ENCODE measurements around the gene DHRS9.
"Not testable (repeated sequence)": the region's sequence is repeated elsewhere in the genome, so short reads cannot be mapped to it uniquely, and the experiment has no call there.

The DHRS9 gene

DNA sequence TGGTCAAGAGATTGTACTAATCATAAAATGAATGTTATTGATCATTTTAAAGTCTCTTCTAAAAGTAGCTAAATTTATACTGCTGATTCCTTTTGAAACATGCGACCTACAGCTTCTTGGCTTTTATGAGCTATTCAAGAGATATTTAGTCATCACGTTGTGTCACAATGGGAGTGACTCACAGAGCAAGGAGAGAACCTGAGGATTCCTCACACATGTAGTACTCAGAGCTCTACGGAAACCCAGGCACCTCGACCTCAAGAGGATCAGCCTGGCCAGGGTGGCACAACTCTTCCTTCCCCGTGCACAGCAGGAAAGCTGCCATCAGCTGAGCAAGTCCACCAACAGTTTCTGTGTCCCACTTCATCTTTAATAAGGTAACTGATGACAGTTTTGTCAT lies at the start of gene DHRS9:
Gene DHRS9 (plus strand): TSS at position 223 of the 400 bp plus-strand sequence. CDS start 12,019 bp downstream, outside the sequence.
- DNase-seq, result no peak

DNA sequence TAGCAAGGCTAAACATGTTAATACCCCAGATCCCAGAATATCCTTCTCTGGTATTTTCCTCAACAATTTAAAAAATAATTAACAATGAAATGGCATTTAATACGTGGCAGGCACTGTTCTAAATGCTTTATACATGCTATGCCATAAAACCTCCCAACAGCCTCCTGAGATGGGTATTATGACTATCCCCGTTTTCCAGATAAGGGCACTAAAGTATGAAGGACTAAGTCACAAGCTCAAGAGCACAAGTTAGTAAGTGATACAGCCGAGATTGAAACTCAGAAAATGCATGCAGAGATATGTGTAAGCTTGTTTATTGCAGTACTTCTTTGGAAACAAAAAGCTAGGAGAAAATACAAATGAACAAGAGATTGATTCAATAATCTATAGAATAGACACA lies 46.2 kb upstream of the DHRS9 start:
- DNase-seq, result no peak

DNA sequence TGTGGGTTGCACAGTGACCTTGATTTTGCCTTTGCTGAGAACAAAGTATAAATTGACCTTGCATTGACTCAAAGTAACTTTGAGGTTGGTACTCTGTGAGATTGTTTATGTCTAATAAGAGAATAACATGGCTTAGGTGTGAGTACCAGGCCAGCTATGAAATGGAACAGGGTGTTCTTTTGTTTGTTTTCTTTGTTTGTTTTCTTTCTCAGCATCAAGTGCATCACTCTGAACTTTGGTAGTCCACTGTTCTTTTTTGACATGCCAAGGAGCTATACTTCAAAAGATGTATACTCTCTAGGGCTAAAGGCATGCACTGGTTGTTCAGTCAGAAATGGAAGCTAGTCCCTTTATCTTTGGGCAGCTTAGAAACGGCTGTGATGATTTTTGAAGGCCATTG lies 43.3 kb upstream of the DHRS9 start:
- DNase-seq, result no peak

DNA sequence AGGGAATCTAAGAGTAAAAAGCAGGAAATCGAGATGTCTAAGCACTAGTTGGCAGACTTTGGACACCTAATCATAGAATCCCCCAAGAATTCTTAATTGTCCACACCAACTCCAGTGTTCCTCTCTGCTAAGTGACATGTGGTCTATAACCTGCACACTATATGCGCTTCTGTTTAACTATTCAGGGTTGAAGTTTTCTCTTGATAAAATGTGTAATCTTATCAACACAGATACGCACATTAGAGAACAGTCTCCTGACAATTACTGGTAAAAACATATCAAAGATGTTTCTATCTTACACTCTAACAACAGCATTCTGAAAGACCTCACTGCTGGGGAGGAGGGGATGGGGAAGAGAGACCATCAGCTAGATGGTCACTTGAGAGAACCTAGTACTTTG lies 42.1 kb upstream of the DHRS9 start:
- DNase-seq, result no peak

DNA sequence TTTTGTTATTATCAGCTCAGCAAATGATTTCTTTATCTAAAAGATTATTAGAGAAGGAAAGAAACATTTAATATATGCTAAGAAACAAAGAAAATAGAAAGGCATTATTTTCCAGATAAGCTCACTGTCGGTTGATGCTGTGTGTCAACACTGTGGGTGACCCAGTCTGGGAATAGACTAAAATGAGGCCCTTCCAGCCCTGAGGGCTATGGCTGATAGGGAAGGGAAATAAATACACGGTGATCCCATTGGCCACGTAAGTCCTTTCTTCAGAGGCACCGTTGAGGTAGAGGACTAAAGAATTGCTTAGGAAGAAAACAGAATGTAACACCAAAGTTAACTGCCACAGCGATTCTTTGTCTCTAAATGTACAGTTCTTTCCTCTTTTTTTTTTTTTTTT lies 40.0 kb upstream of the DHRS9 start:
- DNase-seq, result no peak

DNA sequence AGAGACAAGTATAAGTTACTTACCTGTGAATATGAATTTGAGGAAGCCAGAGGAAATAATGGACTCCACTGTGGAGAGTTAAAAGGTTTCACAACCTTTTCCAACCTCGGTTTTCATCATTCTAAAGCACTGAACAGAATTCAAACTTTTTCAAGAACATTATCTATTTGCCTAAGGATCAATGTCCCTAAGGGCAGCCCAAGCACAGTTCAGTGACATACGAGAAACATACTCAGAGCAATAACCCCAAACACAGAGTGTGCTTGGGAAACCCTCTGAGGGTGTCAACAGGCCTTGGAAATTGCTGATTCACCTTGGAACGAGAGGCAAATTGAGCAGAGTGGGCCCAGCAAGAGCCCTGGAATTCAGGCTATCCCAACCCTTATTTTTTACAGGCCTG lies 38.2 kb upstream of the DHRS9 start, which contains the start of gene ABCB11:
Gene ABCB11 (minus strand): TSS at position 123 of the 400 bp plus-strand sequence. CDS start 13,199 bp downstream, outside the sequence.
- no peak for DNase-seq

DNA sequence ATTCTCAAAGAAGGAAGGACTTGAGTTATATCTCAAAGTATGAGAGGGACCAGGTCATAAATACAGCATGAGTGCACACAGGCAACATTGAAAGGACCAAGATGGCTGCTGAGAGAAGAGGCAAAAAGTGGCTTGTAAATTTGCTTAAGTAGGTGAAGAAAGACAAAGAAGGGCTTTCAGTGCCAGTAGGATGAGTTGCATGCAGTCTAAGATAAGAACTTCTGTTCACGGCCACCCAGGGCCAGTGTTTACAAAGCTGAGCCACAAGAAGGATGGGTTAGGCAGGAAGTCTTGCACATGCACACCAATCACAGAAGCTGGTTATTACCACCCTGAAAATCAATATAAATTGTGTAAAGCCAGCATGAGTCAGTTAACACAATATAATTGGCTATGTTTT lies 35.1 kb upstream of the DHRS9 start:
- no peak for DNase-seq

DNA sequence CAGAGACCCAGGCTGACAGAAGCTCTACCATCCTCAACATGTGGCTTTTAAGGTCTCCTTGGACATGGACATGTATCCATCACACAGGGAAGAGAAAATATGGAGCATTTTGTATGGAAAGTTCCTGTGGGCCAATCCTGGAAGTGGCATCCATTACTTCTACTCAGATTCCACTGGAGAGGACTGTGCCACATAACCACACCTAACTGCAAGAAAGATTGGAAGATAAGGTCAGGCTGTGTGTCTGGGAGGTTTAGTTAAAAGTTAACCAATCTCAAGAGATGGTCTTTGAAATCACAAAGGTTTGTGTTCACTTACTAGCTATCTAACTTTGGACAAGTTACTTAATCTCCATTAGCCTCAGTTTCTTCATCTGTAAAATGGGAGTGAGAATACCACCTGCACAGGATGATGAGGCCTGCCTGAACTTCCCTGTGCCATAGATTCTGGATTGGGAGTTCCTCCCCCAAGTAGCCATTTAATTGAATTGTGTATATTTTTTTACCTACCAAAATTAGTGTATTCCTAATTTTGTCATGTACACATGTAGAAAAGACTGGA lies 34.3 kb upstream of the DHRS9 start:
- no peak for DNase-seq

DNA sequence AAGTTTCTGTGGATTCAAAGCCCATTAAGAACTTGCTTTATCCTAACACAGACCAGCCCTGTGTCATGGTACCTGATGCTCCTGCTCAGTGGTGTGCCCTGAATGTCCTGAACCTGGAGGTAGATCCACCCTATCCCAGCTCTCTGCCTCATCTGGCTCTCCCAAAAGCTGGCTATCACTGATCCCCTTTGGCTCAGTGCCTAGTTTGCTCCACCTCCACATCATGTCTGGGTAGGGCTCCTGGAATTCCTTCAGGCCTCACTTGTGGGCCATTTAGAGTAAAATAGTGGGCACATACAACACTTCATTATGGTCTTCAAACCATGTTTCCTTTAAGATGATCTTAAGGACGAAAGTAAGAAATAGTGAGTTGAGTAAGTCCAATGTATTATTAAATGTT lies 33.5 kb upstream of the DHRS9 start:
- DNase-seq, result no peak

DNA sequence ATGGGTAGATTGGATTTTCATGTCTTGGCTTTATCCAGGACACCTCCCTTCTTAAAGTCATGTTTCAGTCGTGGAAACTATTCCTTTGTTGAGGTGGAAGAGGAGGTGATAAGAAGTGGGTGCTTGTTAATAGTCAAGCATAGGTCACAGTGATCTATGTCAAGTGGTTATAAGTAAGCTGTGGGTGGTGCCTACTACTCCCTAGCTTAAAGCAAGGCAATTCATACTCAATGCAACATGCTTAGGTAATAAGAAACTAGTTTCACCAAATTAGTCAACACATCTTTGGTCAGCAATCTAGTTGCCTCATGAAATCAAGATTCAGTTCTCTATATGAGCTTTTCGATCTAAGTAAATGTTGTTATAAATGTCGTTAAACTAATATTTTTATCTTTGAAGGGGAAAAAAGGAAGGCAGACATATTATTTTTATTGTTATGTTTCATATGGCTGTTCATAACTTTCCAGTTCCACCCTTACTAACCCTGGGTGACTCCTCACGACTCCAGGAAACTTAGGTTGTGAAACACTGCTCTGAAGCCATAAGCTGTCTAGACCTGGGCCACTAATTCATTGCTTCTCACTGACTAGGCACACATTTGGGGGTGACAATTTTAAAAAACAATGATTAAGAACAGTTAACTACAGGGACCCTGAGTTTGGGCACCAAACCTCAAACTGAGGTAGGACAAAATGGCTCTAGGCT lies 32.5 kb upstream of the DHRS9 start:
- DNase-seq, result no peak

DNA sequence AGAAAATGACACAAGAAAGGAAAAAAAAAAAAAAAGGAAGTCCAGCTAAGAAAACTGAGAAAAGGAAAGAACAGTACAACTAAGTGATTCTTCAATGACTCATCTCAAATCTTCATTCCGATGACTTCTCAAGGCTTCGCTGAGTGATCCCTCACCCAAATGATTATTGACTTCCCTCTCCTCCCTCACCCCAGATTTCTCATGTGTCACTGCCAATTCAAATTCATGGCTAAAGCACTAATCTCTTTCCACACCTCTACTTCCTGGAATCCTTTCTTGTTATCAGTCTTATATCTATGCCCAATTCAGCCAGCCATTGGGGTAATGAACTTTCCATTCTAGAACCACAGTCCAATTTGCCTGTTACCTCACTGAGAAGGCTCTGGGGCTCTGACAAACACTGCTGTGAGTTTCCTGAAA lies 31.0 kb upstream of the DHRS9 start:
- no peak for DNase-seq

DNA sequence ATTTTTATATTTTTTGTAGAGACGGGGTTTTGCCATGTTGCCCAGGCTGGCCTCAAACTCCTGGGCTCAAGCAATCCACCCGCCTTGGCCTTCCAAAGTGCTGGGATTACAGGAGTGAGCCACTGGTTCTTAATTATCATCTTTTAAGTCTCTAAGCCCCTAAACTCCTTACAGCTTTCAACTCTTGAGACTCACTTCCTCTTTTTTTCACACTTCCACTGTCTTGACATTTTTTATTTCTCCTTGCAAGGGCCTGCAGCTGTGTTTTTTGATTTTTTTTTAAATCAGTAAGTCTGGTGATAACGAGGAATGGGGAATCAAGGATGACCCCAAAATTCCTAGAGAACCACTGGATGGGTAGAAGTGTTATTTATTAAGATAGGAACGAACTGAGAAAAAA lies 29.7 kb upstream of the DHRS9 start:
- no peak for DNase-seq

DNA sequence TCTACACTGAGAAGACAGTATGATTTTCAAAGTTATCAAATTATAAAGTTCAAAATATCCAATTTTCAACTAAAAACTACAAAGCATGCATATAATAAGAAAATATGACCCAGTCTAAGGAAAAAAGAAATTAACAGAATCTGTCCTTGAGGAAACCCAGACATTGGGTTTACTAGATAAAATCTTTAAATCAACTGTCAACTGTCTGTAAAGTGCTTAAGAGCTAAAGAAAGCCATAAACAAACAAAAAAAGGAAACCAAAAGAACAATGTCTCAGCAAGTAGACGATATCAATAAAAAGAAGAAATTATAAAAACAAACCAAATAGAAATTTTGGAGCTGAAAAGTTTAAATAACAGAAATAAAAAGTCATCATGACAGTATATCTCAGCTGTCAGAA lies 27.8 kb upstream of the DHRS9 start:
- DNase-seq, result no peak

DNA sequence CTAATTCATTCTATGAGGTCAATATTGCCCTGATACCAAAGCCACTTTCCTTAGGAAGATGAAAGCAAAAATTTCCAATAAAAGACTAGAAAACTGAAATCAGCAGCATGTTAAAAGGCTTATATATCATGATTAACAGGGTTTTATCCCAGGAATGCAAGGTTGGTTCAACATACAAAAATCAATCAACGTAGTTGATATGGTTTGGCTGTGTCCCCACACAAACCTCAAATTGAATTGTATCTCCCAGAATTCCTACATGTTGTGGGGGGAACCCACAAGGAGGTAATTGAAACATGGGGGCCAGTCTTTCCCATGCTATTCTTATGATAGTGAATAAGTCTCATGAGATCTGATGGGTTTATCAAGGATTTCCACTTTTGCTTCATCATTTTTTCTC lies 26.5 kb upstream of the DHRS9 start:
- no peak for DNase-seq

DNA sequence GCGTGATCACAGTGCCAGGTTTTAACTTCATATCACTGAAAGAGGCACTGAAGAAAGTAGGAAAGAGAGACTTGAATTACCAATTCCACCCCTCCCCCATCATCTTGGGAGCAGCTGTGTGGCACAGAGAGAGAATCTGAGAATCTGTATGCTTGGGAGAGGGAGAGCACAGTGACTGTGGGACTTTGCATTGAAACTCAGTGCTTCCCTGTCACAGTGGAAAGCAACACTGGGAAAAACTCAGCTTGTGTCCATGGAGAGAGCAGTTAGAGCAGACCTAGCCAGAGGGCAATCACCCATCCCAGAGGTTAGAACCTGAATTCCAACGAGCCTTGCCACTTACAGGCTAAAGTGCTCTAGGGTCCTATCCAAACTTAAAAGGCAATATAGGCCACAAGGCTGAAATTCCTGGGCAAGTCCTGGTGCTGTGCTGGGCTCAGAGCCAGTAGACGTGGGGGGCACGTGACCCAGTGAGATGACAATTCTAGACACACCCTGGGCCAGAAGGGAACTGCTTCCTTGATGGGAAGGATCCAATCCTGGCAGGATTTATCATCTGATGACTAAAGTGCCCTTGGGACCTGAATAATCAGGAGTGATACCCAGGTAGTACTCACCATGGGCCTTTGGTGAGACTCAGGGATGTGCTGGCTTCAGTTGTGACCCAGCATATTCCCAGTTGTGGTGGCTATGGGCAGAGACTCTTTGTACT lies 22.8 kb upstream of the DHRS9 start:
- no peak for DNase-seq

DNA sequence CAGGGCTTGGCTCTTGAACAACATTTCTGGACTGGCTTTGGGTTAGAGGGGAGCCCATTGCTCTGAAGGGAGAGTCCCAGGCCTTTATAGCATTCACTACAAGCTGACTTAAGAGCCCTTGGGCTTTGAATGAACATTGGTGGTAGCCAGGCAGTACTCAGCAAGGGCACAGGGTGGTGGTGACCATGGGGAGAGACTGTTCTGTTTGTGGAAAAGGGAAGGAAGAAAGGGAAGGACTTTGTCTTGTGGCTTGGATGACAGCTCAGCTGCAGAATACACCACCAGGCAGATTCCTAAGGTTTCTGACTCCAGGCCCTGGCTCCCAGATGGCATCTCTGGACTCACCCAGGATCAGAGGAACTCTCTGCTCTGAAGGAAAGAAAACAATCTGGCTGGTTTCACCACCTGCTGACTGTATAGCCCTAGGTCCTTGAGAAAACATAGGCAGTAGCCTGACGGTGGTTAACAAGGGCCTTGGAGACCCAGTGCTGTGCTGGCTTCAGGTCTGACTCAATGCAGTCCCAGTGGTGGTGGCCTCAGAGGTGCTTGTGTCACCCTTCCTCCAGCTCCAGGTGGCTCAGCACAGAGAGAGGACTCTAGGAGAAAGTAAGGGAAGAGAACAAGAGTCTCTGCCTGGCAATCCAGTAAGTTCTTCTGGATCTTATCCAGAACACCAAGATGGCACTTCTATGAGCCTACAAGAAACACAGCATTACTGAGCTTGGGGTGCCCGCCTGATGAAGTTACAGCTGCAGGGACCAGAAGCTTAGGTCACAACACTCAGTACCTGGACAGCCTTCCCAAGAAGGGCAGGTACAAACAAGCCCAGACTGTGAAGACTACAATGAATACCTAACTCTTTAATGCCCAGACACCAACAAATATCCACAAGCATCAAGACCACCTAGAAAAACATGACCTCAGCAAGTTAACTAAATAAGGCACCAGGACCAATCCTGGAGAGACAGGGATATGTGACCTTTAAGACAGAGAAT lies 21.8 kb upstream of the DHRS9 start:
- no peak for DNase-seq

DNA sequence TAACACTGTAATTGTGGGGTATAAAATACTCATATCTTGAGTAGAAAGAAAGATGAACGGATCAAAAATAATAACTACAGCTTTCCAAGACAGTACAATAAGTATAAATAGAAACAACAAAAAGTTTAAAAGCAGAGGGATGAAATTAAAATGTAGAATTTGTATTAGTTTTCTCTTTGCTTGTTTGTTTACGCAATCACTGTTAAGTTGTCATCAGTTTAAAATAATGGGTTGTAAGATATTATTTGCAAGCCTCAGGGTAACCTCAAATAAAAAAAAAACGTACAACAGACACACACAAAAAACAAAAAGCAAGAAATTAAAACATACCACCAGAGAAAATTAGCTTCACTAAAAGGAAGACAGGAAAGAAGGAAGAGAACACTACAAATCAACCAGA lies 20.2 kb upstream of the DHRS9 start:
- no peak for DNase-seq

DNA sequence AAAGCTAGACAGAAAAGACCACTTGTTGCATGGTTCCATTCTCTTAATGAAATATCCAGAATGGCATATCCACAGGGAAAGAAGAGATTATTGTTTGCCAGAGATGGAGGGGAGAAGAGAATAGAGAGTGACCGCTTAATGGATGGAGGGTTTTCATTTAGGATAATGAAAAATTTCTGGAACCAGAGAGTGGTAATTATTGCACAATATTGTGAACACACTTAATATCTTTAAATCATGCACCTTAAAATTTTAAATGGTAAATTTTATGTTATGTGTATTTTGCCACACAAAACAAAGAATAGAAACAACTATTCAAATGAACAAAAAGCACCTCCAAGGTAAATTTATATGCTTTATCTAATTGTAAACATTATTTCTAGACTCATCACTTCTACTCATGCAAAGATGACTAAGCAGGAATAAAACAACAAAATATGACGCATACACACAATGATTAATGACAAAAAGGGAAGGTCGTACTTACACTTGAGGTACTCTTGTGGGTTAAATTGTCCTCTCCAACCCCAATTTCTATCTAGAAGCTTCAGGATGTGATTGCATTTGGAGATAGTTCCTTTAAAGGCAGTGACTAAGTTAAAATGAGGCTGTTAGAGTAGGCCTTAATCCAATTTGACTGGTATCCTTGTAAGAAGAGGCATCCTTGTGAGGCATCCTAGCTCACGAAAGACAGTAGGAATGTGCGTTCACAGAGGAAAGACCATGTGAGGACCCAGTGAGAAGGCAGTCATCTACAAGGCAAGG lies 18.7 kb upstream of the DHRS9 start:
- DNase-seq, result no peak

DNA sequence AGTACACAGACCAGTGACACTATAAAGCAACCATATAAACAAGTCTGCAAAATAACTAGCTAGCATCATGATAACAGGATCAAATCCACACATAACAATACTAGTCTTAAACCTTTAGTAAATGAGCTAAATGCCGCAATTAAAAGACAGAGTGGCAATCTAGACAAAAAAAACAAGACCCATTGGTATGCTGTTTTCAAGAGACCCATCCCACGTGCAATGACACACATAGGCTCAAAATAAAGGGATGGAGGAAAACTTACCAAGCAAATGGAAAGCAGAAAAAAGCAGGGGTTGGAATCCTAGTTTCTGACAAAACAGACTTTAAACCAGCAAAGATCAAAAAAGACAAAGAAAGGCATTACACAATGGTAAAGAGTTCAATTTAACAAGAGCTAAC lies 14.8 kb upstream of the DHRS9 start:
- not testable (repeated sequence) for DNase-seq

DNA sequence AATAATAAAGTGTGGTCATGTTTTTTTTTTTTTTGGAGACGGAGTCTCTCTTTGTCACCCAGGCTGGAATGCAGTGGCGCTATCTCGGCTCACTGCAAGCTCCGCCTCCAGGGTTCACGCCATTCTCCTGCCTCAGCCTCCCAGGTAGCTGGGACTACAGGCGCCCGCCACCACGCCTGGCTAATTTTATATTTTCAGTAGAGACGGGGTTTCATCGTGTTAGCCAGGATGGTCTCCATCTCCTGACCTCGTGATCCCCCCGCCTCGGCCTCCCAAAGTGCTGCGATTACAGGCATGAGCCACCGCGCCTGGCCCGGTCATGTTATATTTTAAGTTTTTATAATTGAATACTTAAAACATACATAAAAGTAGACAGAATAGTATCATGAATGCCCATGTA lies 5.2 kb upstream of the DHRS9 start:
- not testable (repeated sequence) for DNase-seq

DNA sequence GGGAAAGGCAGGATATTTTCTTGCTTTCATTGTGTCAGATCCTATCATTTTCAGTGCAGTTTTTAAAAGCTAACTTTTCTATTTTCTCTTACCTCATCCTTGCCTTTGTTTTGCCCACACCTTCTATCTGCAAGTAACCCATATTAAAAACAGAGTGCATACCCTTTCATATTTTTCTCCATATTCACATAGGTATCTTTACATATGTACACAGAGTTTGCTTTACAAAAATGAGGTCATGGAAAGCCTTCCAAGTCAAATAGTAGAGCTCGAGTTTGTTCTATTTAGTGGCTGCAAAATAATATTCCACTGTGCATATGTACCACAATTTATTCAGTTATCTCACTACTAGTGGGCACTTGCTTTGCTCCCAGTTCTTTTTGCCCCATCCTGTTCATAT lies 3.9 kb upstream of the DHRS9 start:
- DNase-seq, result no peak

DNA sequence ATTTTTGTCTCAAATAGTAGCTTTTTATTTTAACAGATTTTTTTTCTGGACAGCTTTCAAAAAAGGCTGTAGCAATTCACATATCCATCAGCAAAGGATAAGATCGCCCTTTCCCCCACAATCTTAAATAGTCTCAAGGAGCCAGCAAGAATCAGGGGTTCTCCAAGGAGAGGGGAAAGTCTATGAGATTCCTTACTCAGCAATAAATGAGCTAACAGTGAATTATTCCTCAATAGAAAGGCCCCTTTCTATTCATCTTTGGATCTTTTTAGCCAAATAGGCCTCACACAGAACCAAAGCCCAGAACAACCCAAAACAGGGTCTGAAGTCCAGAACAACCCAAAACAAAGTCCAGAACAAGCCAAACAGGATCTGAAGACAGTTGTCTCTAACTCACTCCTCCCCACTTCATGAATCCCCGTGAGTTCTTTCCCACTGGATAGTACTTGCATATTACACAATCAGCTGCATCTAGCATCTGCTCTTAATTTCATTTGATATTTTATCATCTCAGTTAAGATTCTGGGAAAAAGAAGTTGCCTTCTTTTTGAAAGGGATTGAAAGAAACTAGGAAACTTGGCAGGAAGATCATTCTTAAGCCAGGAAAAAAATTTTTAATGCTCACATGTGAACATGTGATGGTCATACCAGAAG lies 3.4 kb upstream of the DHRS9 start:
- DNase-seq, result no peak
